ENCODE data around the gene OR5AP2.
"Not testable (repeated sequence)": the region's sequence is repeated elsewhere in the genome, so short reads cannot be mapped to it uniquely, and the experiment has no call there.

OR5AP2 gene

GRCh38 chr11:56642339-56642738, at the start of gene OR5AP2:
TSS of gene OR5AP2 (minus strand) at chr11:56642439. CDS start at chr11:56642439, 0 bp downstream.
- H3K9me3 ChIP-seq (ENCODE audit: control insufficient read depth, insufficient read depth, low read length): no peaks in the 10 kb centered on the region
- no peaks in the 10 kb centered on the region for H3K4me1 ChIP-seq (ENCODE audit: control insufficient read depth, insufficient read depth, low read length)
- H3K36me3 ChIP-seq (ENCODE audit: control insufficient read depth, insufficient read depth, low read length): no peaks in the 10 kb centered on the region
- H3K27ac ChIP-seq (ENCODE audit: low read depth, low read length): no peak within 1 kb of the TSS
- no peaks in the 10 kb centered on the region for H3K27me3 ChIP-seq (ENCODE audit: control insufficient read depth, insufficient read depth, low read length)
- no peak within 1 kb of the TSS for H3K9ac ChIP-seq (ENCODE audit: low read depth, low read length)
- H3K4me3 ChIP-seq (ENCODE audit: low read depth, low read length): no peak within 1 kb of the TSS

DNA sequence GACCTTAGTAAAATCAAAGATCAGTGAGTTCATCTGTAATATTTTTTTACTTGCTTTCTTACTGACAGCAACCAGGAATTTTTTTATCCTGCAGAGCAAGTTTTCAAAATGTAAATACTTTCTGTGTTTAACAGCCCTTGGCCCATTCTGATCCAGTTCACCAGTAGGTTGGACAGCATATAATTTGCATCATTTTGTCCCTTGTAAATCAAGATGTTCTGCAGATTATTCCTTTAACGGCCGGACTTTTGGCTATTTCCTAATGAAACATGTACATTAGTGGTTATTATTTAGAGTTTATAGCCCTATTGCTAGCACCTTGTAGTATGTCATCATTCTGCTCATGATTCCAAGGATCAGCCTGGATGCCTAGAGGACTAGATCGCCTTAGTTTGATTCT, 48.9 kb upstream of the OR5AP2 start:
- H3K27ac ChIP-seq (ENCODE audit: low read depth, low read length); H3K9me3 ChIP-seq (ENCODE audit: control insufficient read depth, insufficient read depth, low read length); H3K9ac ChIP-seq (ENCODE audit: low read depth, low read length); H3K4me3 ChIP-seq (ENCODE audit: low read depth, low read length); H3K36me3 ChIP-seq (ENCODE audit: control insufficient read depth, insufficient read depth, low read length); H3K27me3 ChIP-seq (ENCODE audit: control insufficient read depth, insufficient read depth, low read length): not testable (repeated sequence)
- 0 out of 2 replicates have a peak, but pooled peaks cover 11% of the 10 kb centered on the region for H3K4me1 ChIP-seq (ENCODE audit: control insufficient read depth, insufficient read depth, low read length)

GRCh38 chr11:56688554-56689100, 46.4 kb upstream of the OR5AP2 start:
- Histone ChIP-seq H3K36me3 (ENCODE audit: control insufficient read depth, insufficient read depth, low read length) (no peaks in the 10 kb centered on the region), H3K9me3 (ENCODE audit: control insufficient read depth, insufficient read depth, low read length) (no peaks in the 10 kb centered on the region), H3K27me3 (ENCODE audit: control insufficient read depth, insufficient read depth, low read length) (no peaks in the 10 kb centered on the region), H3K9ac (ENCODE audit: low read depth, low read length) (no peak overlapping the region), H3K4me3 (ENCODE audit: low read depth, low read length) (no peak overlapping the region), H3K27ac (ENCODE audit: low read depth, low read length) (no peak overlapping the region), H3K4me1 (ENCODE audit: control insufficient read depth, insufficient read depth, low read length) (0 out of 2 replicates have a peak, but pooled peaks cover 11% of the 10 kb centered on the region)

GRCh38 chr11:56670984-56671383, 28.7 kb upstream of the OR5AP2 start:
- Histone ChIP-seq H3K27me3 (ENCODE audit: control insufficient read depth, insufficient read depth, low read length) (no peaks in the 10 kb centered on the region), H3K4me1 (ENCODE audit: control insufficient read depth, insufficient read depth, low read length) (no peaks in the 10 kb centered on the region), H3K27ac (ENCODE audit: low read depth, low read length) (no peak overlapping the region), H3K36me3 (ENCODE audit: control insufficient read depth, insufficient read depth, low read length) (no peaks in the 10 kb centered on the region), H3K9ac (ENCODE audit: low read depth, low read length) (no peak overlapping the region), H3K9me3 (ENCODE audit: control insufficient read depth, insufficient read depth, low read length) (no peaks in the 10 kb centered on the region), H3K4me3 (ENCODE audit: low read depth, low read length) (no peak overlapping the region)

- no peaks in the 10 kb centered on the region for H3K9me3 ChIP-seq (ENCODE audit: control insufficient read depth, insufficient read depth, low read length)
- H3K36me3 ChIP-seq (ENCODE audit: control insufficient read depth, insufficient read depth, low read length): no peaks in the 10 kb centered on the region
- H3K27ac ChIP-seq (ENCODE audit: low read depth, low read length): no peak within 1 kb of the TSS
- peaks cover 23% of the 10 kb centered on the region for H3K4me1 ChIP-seq (ENCODE audit: control insufficient read depth, insufficient read depth, low read length)
- H3K4me3 ChIP-seq (ENCODE audit: low read depth, low read length): no peak within 1 kb of the TSS
- no peaks in the 10 kb centered on the region for H3K27me3 ChIP-seq (ENCODE audit: control insufficient read depth, insufficient read depth, low read length)
- H3K9ac ChIP-seq (ENCODE audit: low read depth, low read length): no peak within 1 kb of the TSS
Measured at GRCh38 chr11:56663386-56663785, 21.1 kb upstream of the OR5AP2 start, which contains the start of gene OR5AR1. TSS of gene OR5AR1 (plus strand) at chr11:56663686. CDS start at chr11:56663686, 0 bp downstream.

- H3K9ac ChIP-seq (ENCODE audit: low read depth, low read length): peak overlapping the region; percentile 58
- H3K27me3 ChIP-seq (ENCODE audit: control insufficient read depth, insufficient read depth, low read length): no peaks in the 10 kb centered on the region
- peak overlapping the region; percentile 40 for H3K4me3 ChIP-seq (ENCODE audit: low read depth, low read length)
- no peaks in the 10 kb centered on the region for H3K36me3 ChIP-seq (ENCODE audit: control insufficient read depth, insufficient read depth, low read length)
- no peaks in the 10 kb centered on the region; the same call in 1 of the 2 replicates for H3K9me3 ChIP-seq (ENCODE audit: control insufficient read depth, insufficient read depth, low read length)
- peaks cover 23% of the 10 kb centered on the region for H3K4me1 ChIP-seq (ENCODE audit: control insufficient read depth, insufficient read depth, low read length)
- H3K27ac ChIP-seq (ENCODE audit: low read depth, low read length): peak overlapping the region; percentile 100
Measured at GRCh38 chr11:56659755-56660154, 17.5 kb upstream of the OR5AP2 start.

- no peaks in the 10 kb centered on the region for H3K4me1 ChIP-seq (ENCODE audit: control insufficient read depth, insufficient read depth, low read length)
- no peaks in the 10 kb centered on the region for H3K9me3 ChIP-seq (ENCODE audit: control insufficient read depth, insufficient read depth, low read length)
- no peaks in the 10 kb centered on the region for H3K36me3 ChIP-seq (ENCODE audit: control insufficient read depth, insufficient read depth, low read length)
- H3K9ac ChIP-seq (ENCODE audit: low read depth, low read length): no peak overlapping the region
- H3K27me3 ChIP-seq (ENCODE audit: control insufficient read depth, insufficient read depth, low read length): no peaks in the 10 kb centered on the region
- no peak overlapping the region for H3K4me3 ChIP-seq (ENCODE audit: low read depth, low read length)
- H3K27ac ChIP-seq (ENCODE audit: low read depth, low read length): no peak overlapping the region
Measured at GRCh38 chr11:56637500-56637899, 4.7 kb downstream of the OR5AP2 start.

DNA sequence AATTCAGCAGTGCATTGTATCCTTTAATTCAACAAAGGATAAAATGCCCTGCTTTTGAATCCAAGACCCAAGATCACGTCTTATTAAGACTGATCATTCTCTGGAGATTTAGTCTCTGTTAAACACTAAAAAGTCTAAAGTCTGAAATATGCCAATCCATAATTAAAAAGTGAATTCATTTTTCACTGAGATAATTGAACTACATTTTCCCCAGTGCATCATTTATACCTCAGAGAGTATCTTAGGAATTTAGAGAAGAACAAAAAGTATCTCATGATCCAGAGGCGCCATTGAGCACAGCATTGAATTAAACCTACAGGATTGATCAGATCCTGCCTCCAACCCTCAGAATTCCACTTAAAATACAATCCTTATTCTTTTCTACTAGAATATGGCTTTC, 5.4 kb downstream of the OR5AP2 start:
- H3K9me3 ChIP-seq (ENCODE audit: control insufficient read depth, insufficient read depth, low read length): no peaks in the 10 kb centered on the region
- H3K4me1 ChIP-seq (ENCODE audit: control insufficient read depth, insufficient read depth, low read length): no peaks in the 10 kb centered on the region
- no peaks in the 10 kb centered on the region for H3K36me3 ChIP-seq (ENCODE audit: control insufficient read depth, insufficient read depth, low read length)
- H3K9ac ChIP-seq (ENCODE audit: low read depth, low read length): no peak overlapping the region
- H3K27me3 ChIP-seq (ENCODE audit: control insufficient read depth, insufficient read depth, low read length): no peaks in the 10 kb centered on the region
- no peak overlapping the region for H3K4me3 ChIP-seq (ENCODE audit: low read depth, low read length)
- no peak overlapping the region for H3K27ac ChIP-seq (ENCODE audit: low read depth, low read length)

DNA sequence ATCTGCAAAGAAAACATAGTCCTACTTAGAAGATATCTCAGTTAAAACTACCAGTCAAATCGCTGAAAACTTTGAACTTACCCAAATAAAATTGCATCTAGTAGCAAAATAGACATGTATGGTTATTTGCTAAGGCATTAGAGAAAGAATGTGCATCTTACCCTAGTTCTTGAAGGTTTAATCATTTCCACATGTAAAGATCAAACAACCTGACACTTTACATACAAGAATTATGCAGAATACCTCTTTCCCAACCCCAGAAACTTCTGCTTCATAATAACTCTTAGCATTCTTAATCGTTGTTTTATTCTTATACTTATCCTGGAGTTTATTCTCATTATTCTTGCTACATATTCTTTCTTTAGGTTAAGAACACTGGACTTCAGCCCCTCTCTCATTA, 9.9 kb downstream of the OR5AP2 start:
- Histone ChIP-seq H3K9ac (ENCODE audit: low read depth, low read length) (no peak overlapping the region), H3K4me1 (ENCODE audit: control insufficient read depth, insufficient read depth, low read length) (no peaks in the 10 kb centered on the region), H3K27me3 (ENCODE audit: control insufficient read depth, insufficient read depth, low read length) (no peaks in the 10 kb centered on the region), H3K4me3 (ENCODE audit: low read depth, low read length) (no peak overlapping the region), H3K36me3 (ENCODE audit: control insufficient read depth, insufficient read depth, low read length) (no peaks in the 10 kb centered on the region), H3K9me3 (ENCODE audit: control insufficient read depth, insufficient read depth, low read length) (no peaks in the 10 kb centered on the region), H3K27ac (ENCODE audit: low read depth, low read length) (no peak overlapping the region)

DNA sequence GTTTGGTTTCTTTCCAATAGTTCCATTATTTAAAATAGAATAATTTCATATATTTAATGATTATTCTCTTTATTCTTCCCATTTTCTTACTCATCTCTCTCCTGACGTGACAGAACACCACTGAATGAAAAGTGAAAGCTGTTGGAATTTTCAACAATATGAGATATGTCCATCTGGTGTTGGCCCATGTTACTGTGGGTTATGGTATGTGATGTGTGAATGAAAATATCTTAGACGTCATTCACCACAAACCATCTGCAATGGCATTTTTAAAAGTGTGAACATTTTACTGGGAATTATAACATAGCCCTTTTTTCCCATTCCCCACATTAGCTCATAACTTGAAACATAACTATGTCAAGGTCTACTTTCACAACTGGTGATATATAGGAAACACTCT, 16.3 kb downstream of the OR5AP2 start:
- Histone ChIP-seq H3K4me1 (ENCODE audit: control insufficient read depth, insufficient read depth, low read length) (peaks cover 7% of the 10 kb centered on the region; the same call in 1 of the 2 replicates), H3K27ac (ENCODE audit: low read depth, low read length) (no peak overlapping the region), H3K9ac (ENCODE audit: low read depth, low read length) (no peak overlapping the region), H3K36me3 (ENCODE audit: control insufficient read depth, insufficient read depth, low read length) (no peaks in the 10 kb centered on the region), H3K27me3 (ENCODE audit: control insufficient read depth, insufficient read depth, low read length) (no peaks in the 10 kb centered on the region), H3K9me3 (ENCODE audit: control insufficient read depth, insufficient read depth, low read length) (no peaks in the 10 kb centered on the region), H3K4me3 (ENCODE audit: low read depth, low read length) (no peak overlapping the region)

GRCh38 chr11:56624661-56625110, 17.6 kb downstream of the OR5AP2 start:
- H3K4me3 ChIP-seq (ENCODE audit: low read depth, low read length): no peak overlapping the region
- peak overlapping the region; percentile 70 for H3K27ac ChIP-seq (ENCODE audit: low read depth, low read length)
- H3K36me3 ChIP-seq (ENCODE audit: control insufficient read depth, insufficient read depth, low read length): no peaks in the 10 kb centered on the region
- no peak overlapping the region for H3K9ac ChIP-seq (ENCODE audit: low read depth, low read length)
- H3K4me1 ChIP-seq (ENCODE audit: control insufficient read depth, insufficient read depth, low read length): peaks cover 7% of the 10 kb centered on the region; the same call in 1 of the 2 replicates
- no peaks in the 10 kb centered on the region for H3K9me3 ChIP-seq (ENCODE audit: control insufficient read depth, insufficient read depth, low read length)
- no peaks in the 10 kb centered on the region for H3K27me3 ChIP-seq (ENCODE audit: control insufficient read depth, insufficient read depth, low read length)
